ENCODE results near the gene KCNQ1OT1. TPM values are rescaled to one million over a fixed set of nuclear protein-coding genes. Genes with fewer than 3 reads are reported as not detected.

KCNQ1OT1 gene
- total and polyA plus RNA-seq, 9 of the 15 experiments (the other 6 are each of a cell fraction or from before 2014, with no cell fraction given) = 0.04 to 2.3 (median 0.74) TPM

DNA sequence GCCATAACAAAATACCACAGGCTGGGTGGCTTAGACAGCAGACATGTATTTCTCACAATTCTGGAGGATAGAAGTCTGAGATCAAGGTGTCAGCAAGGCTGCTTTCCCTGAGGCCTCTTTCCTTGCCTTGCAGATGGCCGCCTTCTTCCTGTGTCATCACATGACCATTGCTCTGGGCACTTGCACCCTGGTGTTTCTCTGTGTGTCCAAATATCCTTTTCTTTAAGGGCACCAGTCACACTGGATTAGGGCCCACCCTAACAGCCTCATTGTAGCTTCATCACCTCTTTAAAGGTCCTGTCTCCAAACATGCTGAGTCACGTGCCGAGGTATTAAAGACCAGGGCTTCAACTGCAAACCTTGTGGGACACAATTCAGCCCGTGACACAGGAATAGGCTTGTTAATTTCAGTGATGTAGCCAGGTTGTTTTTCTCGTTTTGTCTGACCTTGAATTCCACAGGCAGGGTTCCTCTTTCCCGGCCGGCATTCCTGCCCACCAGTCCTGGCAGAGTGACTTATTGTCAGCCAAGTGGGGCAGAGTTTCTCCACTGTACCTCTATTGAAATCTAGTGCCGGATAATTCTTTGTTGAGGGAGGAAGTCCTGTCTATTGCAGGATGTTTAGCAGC is 100.1 kb downstream of the KCNQ1OT1 start (continued):
- TF ChIP-seq, protein P1, sequence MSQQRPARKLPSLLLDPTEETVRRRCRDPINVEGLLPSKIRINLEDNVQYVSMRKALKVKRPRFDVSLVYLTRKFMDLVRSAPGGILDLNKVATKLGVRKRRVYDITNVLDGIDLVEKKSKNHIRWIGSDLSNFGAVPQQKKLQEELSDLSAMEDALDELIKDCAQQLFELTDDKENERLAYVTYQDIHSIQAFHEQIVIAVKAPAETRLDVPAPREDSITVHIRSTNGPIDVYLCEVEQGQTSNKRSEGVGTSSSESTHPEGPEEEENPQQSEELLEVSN (IDR thresholded peaks at IDR 0.05; ENCODE audit: borderline replicate concordance in 1 of 2, extremely low read depth in 1 of 2, insufficient read depth in 1 of 2, insufficient read length in 1 of 2, low read depth in 1 of 2, low read length in 1 of 2, poor library complexity in 1 of 2, severe bottlenecking in 1 of 2) = peak in 1 of 2 experiments; percentile 30
- TF ChIP-seq ZNF224 (CRISPR knock-in tag; IDR thresholded peaks at IDR 0.05) = no peak
- TF ChIP-seq, protein P2, sequence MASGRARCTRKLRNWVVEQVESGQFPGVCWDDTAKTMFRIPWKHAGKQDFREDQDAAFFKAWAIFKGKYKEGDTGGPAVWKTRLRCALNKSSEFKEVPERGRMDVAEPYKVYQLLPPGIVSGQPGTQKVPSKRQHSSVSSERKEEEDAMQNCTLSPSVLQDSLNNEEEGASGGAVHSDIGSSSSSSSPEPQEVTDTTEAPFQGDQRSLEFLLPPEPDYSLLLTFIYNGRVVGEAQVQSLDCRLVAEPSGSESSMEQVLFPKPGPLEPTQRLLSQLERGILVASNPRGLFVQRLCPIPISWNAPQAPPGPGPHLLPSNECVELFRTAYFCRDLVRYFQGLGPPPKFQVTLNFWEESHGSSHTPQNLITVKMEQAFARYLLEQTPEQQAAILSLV (tag; IDR thresholded peaks at IDR 0.05) = no peak

DNA sequence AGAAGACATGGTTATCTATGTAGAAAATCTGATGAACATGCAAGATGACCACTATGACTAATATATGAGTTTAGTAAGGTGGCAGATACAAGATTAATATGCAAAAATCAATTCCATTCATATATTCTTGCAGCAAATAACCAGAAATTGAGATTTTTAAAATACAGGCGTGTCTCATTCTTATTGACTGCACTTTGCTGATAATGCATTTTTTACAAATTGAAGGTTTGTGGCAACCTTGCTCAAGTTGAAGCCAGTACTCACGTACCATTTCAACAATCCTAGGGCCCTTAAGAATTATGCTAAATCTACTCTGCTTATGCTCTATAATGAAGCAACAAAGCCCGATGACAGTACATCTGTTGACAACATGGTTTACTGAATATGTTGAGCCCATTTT is 104.6 kb downstream of the KCNQ1OT1 start:
- no peak overlapping the region for H3K4me3 ChIP-seq
- intact Hi-C loops (cut with micrococcal nuclease) = no loop called here
- CTCF ChIA-PET (ENCODE audit: low intra/inter-chr PET ratio) = no interaction called here
- H3K4me2 ChIP-seq (ENCODE audit: insufficient read depth, low read length) = no peak overlapping the region
- FAIRE-seq (no peak), ATAC-seq (no peak), DNase-seq (ENCODE audit: extremely low read depth in 1 of 4, low spot score in 3 of 4) (no peak)
- POLR2A ChIA-PET = no interaction called here
- 0% methylated on average over 3 of the region's 3 CpGs for WGBS (ENCODE audit: insufficient coverage, low coverage, missing lambda C conversion rate)
- no peaks in the 10 kb centered on the region for H3K9me3 ChIP-seq (replicated peaks; ENCODE audit: control insufficient read depth, insufficient read depth, low read depth, low read length)
- H4K20me1 ChIP-seq (replicated peaks; ENCODE audit: control insufficient read depth, insufficient read depth, low read length) = no peaks in the 10 kb centered on the region
- H3K9ac ChIP-seq (ENCODE audit: insufficient read depth in 1 of 2, low read depth in 2 of 2, low read length in 2 of 2) = no peak overlapping the region
- no peaks in the 10 kb centered on the region for H3K9me1 ChIP-seq (ENCODE audit: control insufficient read depth, insufficient read depth, low read length)
- peaks cover 0 to 3% of the 10 kb centered on the region in 2 experiments; a peak in 2 of 5 replicates for H3K4me1 ChIP-seq (replicated peaks in 1 of 2; ENCODE audit: control insufficient read depth in 2 of 2, insufficient read depth in 2 of 2, low read length in 2 of 2)
- no peak overlapping the region for H2AFZ ChIP-seq (ENCODE audit: low read depth, low read length)
- H3K27me3 ChIP-seq (ENCODE audit: control insufficient read depth in 2 of 2, insufficient read depth in 2 of 2, low read length in 2 of 2) = peaks cover 7 to 36% of the 10 kb centered on the region in 2 experiments; a peak in 4 of 5 replicates
- H3K27ac ChIP-seq (ENCODE audit: extremely low read depth, low read depth, low read length) = no peak overlapping the region
- no peaks in the 10 kb centered on the region for H3K79me2 ChIP-seq (ENCODE audit: control insufficient read depth, insufficient read depth, low read length)
- no TSS peak for BruUV-seq (replicated peaks)
- no peaks in the 10 kb centered on the region for H3K36me3 ChIP-seq (ENCODE audit: control insufficient read depth, insufficient read depth, low read length)
- in situ Hi-C loops (cut with MboI) = no loop called here
- TF ChIP-seq TRIM24 (IDR thresholded peaks at IDR 0.05) (no peak), MAFF (IDR thresholded peaks at IDR 0.05; ENCODE audit: low read length) (peak; percentile 61), NFXL1 (CRISPR knock-in tag; IDR thresholded peaks at IDR 0.05) (no peak), C11orf30 (IDR thresholded peaks at IDR 0.05; ENCODE audit: low read depth) (peak; percentile 58), CXXC5 (CRISPR knock-in tag; IDR thresholded peaks at IDR 0.05) (no peak), RBM17 (IDR thresholded peaks at IDR 0.05; ENCODE audit: borderline replicate concordance, low read depth, low read length) (no peak), ZEB2 (IDR thresholded peaks at IDR 0.05) (no peak), XRCC5 (IDR thresholded peaks at IDR 0.05; ENCODE audit: low read depth, low read length) (no peak), MECOM (CRISPR knock-in tag; IDR thresholded peaks at IDR 0.05) (no peak), ZNF316 (IDR thresholded peaks at IDR 0.05) (peak; percentile 75)
- TF ChIP-seq, protein P3, sequence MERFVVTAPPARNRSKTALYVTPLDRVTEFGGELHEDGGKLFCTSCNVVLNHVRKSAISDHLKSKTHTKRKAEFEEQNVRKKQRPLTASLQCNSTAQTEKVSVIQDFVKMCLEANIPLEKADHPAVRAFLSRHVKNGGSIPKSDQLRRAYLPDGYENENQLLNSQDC (CRISPR knock-in tag; IDR thresholded peaks at IDR 0.05) = no peak
- TF ChIP-seq, protein P4, sequence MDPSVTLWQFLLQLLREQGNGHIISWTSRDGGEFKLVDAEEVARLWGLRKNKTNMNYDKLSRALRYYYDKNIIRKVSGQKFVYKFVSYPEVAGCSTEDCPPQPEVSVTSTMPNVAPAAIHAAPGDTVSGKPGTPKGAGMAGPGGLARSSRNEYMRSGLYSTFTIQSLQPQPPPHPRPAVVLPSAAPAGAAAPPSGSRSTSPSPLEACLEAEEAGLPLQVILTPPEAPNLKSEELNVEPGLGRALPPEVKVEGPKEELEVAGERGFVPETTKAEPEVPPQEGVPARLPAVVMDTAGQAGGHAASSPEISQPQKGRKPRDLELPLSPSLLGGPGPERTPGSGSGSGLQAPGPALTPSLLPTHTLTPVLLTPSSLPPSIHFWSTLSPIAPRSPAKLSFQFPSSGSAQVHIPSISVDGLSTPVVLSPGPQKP (CRISPR knock-in tag; IDR thresholded peaks at IDR 0.05) = no peak
- TF ChIP-seq, protein P5, sequence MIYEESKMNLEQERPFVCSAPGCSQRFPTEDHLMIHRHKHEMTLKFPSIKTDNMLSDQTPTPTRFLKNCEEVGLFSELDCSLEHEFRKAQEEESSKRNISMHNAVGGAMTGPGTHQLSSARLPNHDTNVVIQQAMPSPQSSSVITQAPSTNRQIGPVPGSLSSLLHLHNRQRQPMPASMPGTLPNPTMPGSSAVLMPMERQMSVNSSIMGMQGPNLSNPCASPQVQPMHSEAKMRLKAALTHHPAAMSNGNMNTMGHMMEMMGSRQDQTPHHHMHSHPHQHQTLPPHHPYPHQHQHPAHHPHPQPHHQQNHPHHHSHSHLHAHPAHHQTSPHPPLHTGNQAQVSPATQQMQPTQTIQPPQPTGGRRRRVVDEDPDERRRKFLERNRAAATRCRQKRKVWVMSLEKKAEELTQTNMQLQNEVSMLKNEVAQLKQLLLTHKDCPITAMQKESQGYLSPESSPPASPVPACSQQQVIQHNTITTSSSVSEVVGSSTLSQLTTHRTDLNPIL (CRISPR knock-in tag; IDR thresholded peaks at IDR 0.05) = no peak
